Lower leg skin (tissue), 4 donors: ENCODE measurements around the gene CLSTN2. TPM values are rescaled to one million over a fixed set of nuclear protein-coding genes. Genes with fewer than 3 reads are reported as not detected.

Experiments
- DNase-seq, 2 donors: peaks; one replicate each; pipeline ENCODE4 v3.0.0-alpha.2; 2019; ENCODE audit warnings: low spot score in 2 of 2
- H3K4me3 ChIP-seq: fragments of 200-600 bp; sonication (generic); 2 replicates; pipeline ENCODE4 v1.5.1; 2017; ENCODE audit warnings: mild to moderate bottlenecking, low read depth; ENCODE audit not compliant: poor library complexity, severe bottlenecking
- POLR2A ChIP-seq, 2 donors: fragments of 450-650 bp; IDR thresholded peaks; one replicate each; pipeline ENCODE4 v1.6.1; 2016 to 2017; ENCODE audit warnings: antibody characterized with exemption in 2 of 2, mild to moderate bottlenecking in 1 of 2, moderate library complexity in 1 of 2
- WGBS, 2 donors: methylation state at CpG; one replicate each; pipeline ENCODE4 v1.1.5; 2018; 5-methylcytosine and 5-hydroxymethylcytosine counted together
- intact Hi-C: fragments of 100-400 bp; cut with DNase I; formaldehyde crosslinking; loops from one replicate; pipeline ENCODE4 v1.15.0; 2023; ENCODE audit warnings: low total_unique reads
- total RNA-seq, 4 donors: library from RNA; depleted of rRNA; stranded (reverse); fragments of >200 nt; gene quantifications; one replicate each; pipeline ENCODE4 v1.1.0, GENCODE V29; 2016
- TF ChIP-seq, protein P1 (sequence below), 3 donors: fragments of 450-650 bp; IDR thresholded peaks; one replicate each; pipeline ENCODE4 v1.5.1; 2016; ENCODE audit warnings: antibody characterized with exemption in 3 of 3, mild to moderate bottlenecking in 3 of 3, moderate library complexity in 2 of 3

Gene CLSTN2
- total RNA-seq, 4 donors from 2014 or later, result 3.1 to 7.9 (median 4.7) TPM

DNA sequence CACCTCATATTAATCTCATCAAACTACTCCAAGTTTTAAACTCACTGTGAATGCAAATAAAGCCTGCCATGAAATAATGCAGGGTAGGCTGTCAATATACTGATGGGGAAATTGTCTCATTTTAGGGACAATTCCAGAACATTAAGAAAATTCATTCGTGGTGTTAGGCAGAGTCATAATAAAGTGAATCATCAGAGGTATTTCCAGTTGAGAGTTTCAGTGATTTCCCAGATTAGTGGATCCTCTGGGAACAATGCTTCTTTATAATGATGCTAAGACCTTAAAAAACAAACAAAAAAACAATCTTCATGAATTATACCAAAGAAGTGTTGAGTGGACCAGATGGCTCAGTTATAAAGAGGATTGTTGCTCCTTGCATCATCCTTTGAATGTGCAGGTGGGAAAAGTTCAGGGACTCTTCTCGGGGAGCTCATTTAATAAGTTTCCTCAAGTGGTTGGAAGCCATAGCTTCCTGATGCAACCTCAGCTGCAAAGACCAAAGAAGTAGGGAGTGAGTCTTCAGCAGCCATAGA is 381.9 kb downstream of the CLSTN2 start:
- intact Hi-C loops, result no loop called here
- TF ChIP-seq POLR2A (IDR thresholded peaks at IDR 0.05), result no peak
- TF ChIP-seq, protein P1, sequence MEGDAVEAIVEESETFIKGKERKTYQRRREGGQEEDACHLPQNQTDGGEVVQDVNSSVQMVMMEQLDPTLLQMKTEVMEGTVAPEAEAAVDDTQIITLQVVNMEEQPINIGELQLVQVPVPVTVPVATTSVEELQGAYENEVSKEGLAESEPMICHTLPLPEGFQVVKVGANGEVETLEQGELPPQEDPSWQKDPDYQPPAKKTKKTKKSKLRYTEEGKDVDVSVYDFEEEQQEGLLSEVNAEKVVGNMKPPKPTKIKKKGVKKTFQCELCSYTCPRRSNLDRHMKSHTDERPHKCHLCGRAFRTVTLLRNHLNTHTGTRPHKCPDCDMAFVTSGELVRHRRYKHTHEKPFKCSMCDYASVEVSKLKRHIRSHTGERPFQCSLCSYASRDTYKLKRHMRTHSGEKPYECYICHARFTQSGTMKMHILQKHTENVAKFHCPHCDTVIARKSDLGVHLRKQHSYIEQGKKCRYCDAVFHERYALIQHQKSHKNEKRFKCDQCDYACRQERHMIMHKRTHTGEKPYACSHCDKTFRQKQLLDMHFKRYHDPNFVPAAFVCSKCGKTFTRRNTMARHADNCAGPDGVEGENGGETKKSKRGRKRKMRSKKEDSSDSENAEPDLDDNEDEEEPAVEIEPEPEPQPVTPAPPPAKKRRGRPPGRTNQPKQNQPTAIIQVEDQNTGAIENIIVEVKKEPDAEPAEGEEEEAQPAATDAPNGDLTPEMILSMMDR (IDR thresholded peaks at IDR 0.05), result no peak
- no peak for DNase-seq
- 62 to 63% methylated on average over 2 of the region's 2 CpGs for WGBS, 2 donors
- no peak overlapping the region for H3K4me3 ChIP-seq

DNA sequence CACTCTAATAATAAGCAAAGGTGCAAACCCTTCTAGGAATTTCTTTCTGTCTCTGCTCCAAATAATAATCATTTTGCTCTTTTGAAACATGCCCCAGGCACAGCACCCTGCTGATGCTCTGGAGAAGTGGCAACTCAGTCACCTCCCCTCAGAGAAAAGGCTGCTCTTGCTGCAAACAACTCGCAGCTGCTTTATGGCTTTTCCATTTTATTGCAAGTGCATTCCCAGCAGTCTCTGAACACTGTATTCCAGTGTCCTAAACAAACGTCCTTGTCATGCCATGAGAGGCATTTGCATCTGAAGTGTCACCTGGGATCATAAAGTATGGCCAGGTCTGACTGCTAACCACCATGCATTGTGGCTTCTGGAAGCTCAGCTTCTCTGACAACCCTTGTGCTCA is 384.8 kb downstream of the CLSTN2 start:
- WGBS, 2 donors, result 35 to 53% methylated on average over 2 of the region's 2 CpGs
- DNase-seq, result no peak
- H3K4me3 ChIP-seq, result no peak overlapping the region
- intact Hi-C loops, result no loop called here
- TF ChIP-seq POLR2A (IDR thresholded peaks at IDR 0.05), result no peak
- TF ChIP-seq, protein P1 (IDR thresholded peaks at IDR 0.05), result no peak

DNA sequence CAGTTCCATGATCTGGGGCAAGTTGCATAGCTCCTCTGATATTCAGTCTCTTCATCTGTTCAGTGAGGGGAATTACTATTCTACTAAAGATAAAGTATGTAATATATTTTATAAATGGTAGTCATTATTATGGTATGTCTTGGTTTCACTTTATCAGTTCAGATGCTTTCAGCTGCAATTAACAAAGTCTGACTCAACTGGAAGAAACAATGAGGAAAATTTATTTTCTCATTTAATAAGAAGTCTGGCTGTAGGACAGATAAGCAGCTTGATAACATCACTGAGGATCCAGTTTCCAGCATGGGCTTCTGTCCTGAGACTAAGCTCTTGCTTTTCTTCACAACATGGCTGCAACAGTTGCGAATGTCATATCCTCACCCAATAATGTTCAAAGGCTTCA is 388.6 kb downstream of the CLSTN2 start:
- H3K4me3 ChIP-seq, result no peak overlapping the region
- TF ChIP-seq, protein P1 (IDR thresholded peaks at IDR 0.05), result no peak
- TF ChIP-seq POLR2A (IDR thresholded peaks at IDR 0.05), result no peak
- 93 to 94% methylated on average over 1 of the region's 1 CpG for WGBS, 2 donors
- intact Hi-C loops, result no loop called here
- no peak for DNase-seq

DNA sequence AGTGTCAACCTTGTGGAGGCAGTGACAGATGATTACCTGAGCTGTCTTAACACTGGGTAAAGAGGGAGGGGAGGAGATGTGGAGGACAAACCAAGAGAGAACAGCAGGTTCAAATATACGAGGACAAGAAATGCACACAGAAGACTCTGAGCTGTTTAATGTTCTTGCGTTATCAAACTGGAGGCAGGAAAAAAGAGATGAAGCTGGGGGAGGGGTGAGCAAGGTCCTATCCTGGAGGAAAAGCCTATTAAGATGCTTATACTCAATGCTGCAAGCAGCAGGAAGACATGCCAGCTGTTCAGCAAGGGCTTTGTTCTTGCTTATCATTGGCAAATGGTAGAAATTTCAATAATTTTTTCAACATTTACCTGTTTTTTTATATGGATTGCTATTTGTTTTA is 397.1 kb downstream of the CLSTN2 start:
- intact Hi-C loops, result no loop called here
- WGBS, 2 donors, result 46 to 65% methylated on average over 2 of the region's 2 CpGs
- DNase-seq, result no peak
- no peak overlapping the region for H3K4me3 ChIP-seq
- TF ChIP-seq, protein P1 (IDR thresholded peaks at IDR 0.05), result no peak
- no peak for TF ChIP-seq POLR2A (IDR thresholded peaks at IDR 0.05)

DNA sequence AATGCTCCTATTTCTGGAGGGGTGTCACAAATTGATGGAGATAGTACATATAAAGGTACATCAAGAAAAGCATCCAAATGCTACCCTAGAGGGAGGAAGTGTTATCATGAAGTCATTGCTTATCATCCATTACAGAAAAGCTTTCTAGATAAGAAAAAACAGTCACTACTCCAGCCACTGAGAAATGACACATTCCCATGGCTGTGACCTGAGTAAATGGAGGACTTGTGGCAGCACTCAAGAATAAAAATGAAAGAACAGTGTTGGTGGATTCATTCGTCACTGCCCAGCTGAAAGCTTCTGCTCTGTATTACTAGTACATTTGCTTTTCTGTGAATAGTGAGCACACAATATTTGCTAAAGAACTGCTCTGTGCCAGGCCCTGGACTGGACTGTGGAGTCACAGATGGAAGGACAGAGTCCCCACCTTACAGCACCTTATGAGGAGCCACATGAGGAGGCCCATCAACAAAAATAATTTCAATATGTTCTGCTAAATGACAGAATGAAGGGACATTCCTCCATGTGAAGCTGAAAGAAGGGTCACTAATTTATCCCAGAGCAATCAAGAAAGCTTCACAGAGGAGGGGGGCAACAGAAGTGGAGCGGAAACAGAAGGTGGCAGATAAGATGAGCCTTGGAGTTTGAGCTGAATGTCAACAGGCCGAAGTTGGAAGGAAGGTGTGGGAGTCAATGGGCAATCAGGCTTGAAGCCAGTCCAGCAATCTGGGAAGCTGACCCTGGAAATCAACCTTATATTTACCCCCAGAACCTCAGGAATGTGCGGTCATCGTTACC is 399.3 kb downstream of the CLSTN2 start:
- TF ChIP-seq POLR2A (IDR thresholded peaks at IDR 0.05), result no peak
- TF ChIP-seq, protein P1 (IDR thresholded peaks at IDR 0.05), result no peak
- WGBS, 2 donors, result 92% methylated on average over 5 of the region's 5 CpGs
- no peak for DNase-seq
- intact Hi-C loops, result no loop called here
- H3K4me3 ChIP-seq, result no peak overlapping the region
